MM.1S (cell line): ENCODE data around the gene SERAC1.
"Not testable (repeated sequence)": the region's sequence is repeated elsewhere in the genome, so short reads cannot be mapped to it uniquely, and the experiment has no call there.

ENCODE experiments used
- DNase-seq: peaks from one replicate; pipeline ENCODE4 v3.0.0-alpha.2; 2015
- H2AFZ ChIP-seq: fragments of 300-600 bp; sonication (generic); 2 replicates; pipeline ENCODE4 v1.6.0; 2016; ENCODE audit warnings: antibody characterized with exemption, low read length
- H3F3A ChIP-seq: fragments of 300-600 bp; sonication (generic); 2 replicates; pipeline ENCODE4 v1.6.1; 2016; ENCODE audit warnings: mild to moderate bottlenecking, antibody characterized with exemption, low read length, moderate library complexity, mixed read lengths; ENCODE audit not compliant: insufficient read depth
- H3K27ac ChIP-seq: fragments of 300-600 bp; sonication (generic); 2 replicates; pipeline ENCODE4 v1.5.1; 2016; ENCODE audit warnings: mild to moderate bottlenecking, low read length
- H3K27me3 ChIP-seq: fragments of 300-600 bp; sonication (generic); replicated peaks from 2 replicates; pipeline ENCODE4 v1.6.0; 2016; ENCODE audit warnings: low read length; ENCODE audit not compliant: insufficient read depth
- H3K36me3 ChIP-seq: fragments of 300-600 bp; sonication (generic); replicated peaks from 2 replicates; pipeline ENCODE4 v1.6.1; 2016; ENCODE audit warnings: mild to moderate bottlenecking, low read length, mixed read lengths; ENCODE audit not compliant: insufficient read depth
- H3K4me1 ChIP-seq: fragments of 300-600 bp; sonication (generic); 2 replicates; pipeline ENCODE4 v1.6.1; 2016; ENCODE audit warnings: low read length, mixed read lengths
- H3K4me2 ChIP-seq: fragments of 300-600 bp; sonication (generic); 2 replicates; pipeline ENCODE4 v1.6.0; 2016; ENCODE audit warnings: low read depth, low read length
- H3K4me3 ChIP-seq: fragments of 300-600 bp; sonication (generic); 2 replicates; pipeline ENCODE4 v1.5.1; 2016; ENCODE audit warnings: low read length, mixed read lengths
- H3K79me2 ChIP-seq: fragments of 300-600 bp; sonication (generic); 2 replicates; pipeline ENCODE4 v1.6.1; 2016; ENCODE audit warnings: mixed run types, low read length, mixed read lengths
- H3K9ac ChIP-seq: fragments of 300-600 bp; sonication (generic); 2 replicates; pipeline ENCODE4 v1.6.1; 2016; ENCODE audit warnings: low read length, mixed read lengths
- H3K9me2 ChIP-seq: fragments of 300-600 bp; sonication (generic); replicated peaks from 2 replicates; pipeline ENCODE4 v1.6.1; 2016; ENCODE audit warnings: mild to moderate bottlenecking, low read length, mixed read lengths; ENCODE audit not compliant: insufficient read depth
- H3K9me3 ChIP-seq: fragments of 300-600 bp; sonication (generic); replicated peaks from 2 replicates; pipeline ENCODE4 v1.6.1; 2016; ENCODE audit warnings: mild to moderate bottlenecking, low read length, mixed read lengths; ENCODE audit not compliant: insufficient read depth
- H4K20me1 ChIP-seq: fragments of 300-600 bp; sonication (generic); 2 replicates; pipeline ENCODE4 v1.6.1; 2016; ENCODE audit warnings: mild to moderate bottlenecking, low read length, moderate library complexity, mixed read lengths; ENCODE audit not compliant: insufficient read depth
- CTCF ChIP-seq: fragments of 300-600 bp; sonication (generic); IDR thresholded peaks from 2 replicates; pipeline ENCODE4 v1.5.1; 2016; ENCODE audit warnings: antibody characterized with exemption, low read length, mixed read lengths
- EZH2 ChIP-seq: fragments of 300-600 bp; sonication (generic); optimal IDR thresholded peaks from 2 replicates; pipeline ENCODE3; 2017; ENCODE audit warnings: low read depth, mild to moderate bottlenecking, antibody characterized with exemption, low read length, mixed read lengths
- EZH2phosphoT487 ChIP-seq: fragments of 300-600 bp; sonication (generic); IDR thresholded peaks from 2 replicates; pipeline ENCODE4 v1.6.1; 2018; ENCODE audit warnings: antibody characterized with exemption, low read length

SERAC1 gene

GRCh38 chr6:158185729-158186456, 17.8 kb upstream of the SERAC1 start:
- no peak overlapping the region for H3K4me3 ChIP-seq
- H3K79me2 ChIP-seq, result no peaks in the 10 kb centered on the region
- H3K27ac ChIP-seq, result no peak overlapping the region
- H3K4me1 ChIP-seq, result no peaks in the 10 kb centered on the region
- DNase-seq, result no peak
- no peak overlapping the region for H2AFZ ChIP-seq
- no peaks in the 10 kb centered on the region for H3K27me3 ChIP-seq
- H3K9me3 ChIP-seq, result no peaks in the 10 kb centered on the region
- no peaks in the 10 kb centered on the region for H3F3A ChIP-seq
- no peaks in the 10 kb centered on the region for H3K9me2 ChIP-seq
- no peaks in the 10 kb centered on the region for H3K36me3 ChIP-seq
- H3K9ac ChIP-seq, result no peak overlapping the region
- H3K4me2 ChIP-seq, result no peak overlapping the region
- TF ChIP-seq CTCF (no peak), EZH2phosphoT487 (no peak), EZH2 (no peak)
- no peaks in the 10 kb centered on the region for H4K20me1 ChIP-seq

- no peaks in the 10 kb centered on the region for H3K79me2 ChIP-seq
- H3K27me3 ChIP-seq, result no peaks in the 10 kb centered on the region
- TF ChIP-seq EZH2phosphoT487 (no peak), CTCF (no peak), EZH2 (no peak)
- H3K4me1 ChIP-seq, result no peaks in the 10 kb centered on the region
- H3K9ac ChIP-seq, result no peak overlapping the region
- no peaks in the 10 kb centered on the region for H3F3A ChIP-seq
- no peaks in the 10 kb centered on the region for H3K9me2 ChIP-seq
- no peaks in the 10 kb centered on the region for H4K20me1 ChIP-seq
- H3K4me3 ChIP-seq, result no peak overlapping the region
- H3K36me3 ChIP-seq, result no peaks in the 10 kb centered on the region
- no peak overlapping the region for H3K4me2 ChIP-seq
- no peak overlapping the region for H2AFZ ChIP-seq
- DNase-seq, result no peak
- no peak overlapping the region for H3K27ac ChIP-seq
- no peaks in the 10 kb centered on the region for H3K9me3 ChIP-seq
These were observed 16.5 kb upstream of the SERAC1 start for GRCh38 chr6:158184608-158185007.

- not testable (repeated sequence) for H2AFZ ChIP-seq, H3K79me2 ChIP-seq, H3K4me2 ChIP-seq, H3F3A ChIP-seq, H3K27ac ChIP-seq, H3K9me3 ChIP-seq, H3K4me1 ChIP-seq, H3K9me2 ChIP-seq, DNase-seq, H3K36me3 ChIP-seq, H4K20me1 ChIP-seq, H3K4me3 ChIP-seq, H3K27me3 ChIP-seq, H3K9ac ChIP-seq
These were observed 15.3 kb upstream of the SERAC1 start for GRCh38 chr6:158183174-158183972.

GRCh38 chr6:158177712-158178111, 9.7 kb upstream of the SERAC1 start:
- not testable (repeated sequence) for H3K4me1 ChIP-seq, H3K9me2 ChIP-seq, H3K9me3 ChIP-seq, H3F3A ChIP-seq, H3K27me3 ChIP-seq, H2AFZ ChIP-seq, H3K9ac ChIP-seq, DNase-seq, H3K4me2 ChIP-seq, H3K27ac ChIP-seq, H4K20me1 ChIP-seq, H3K36me3 ChIP-seq, H3K79me2 ChIP-seq, H3K4me3 ChIP-seq
